Smooth muscle cell (in vitro differentiated cells): Measurements from ENCODE around the gene MERTK. TPM values are rescaled to one million over a fixed set of nuclear protein-coding genes. Genes with fewer than 3 reads are reported as not detected.
"Not testable (repeated sequence)": the region's sequence is repeated elsewhere in the genome, so short reads cannot be mapped to it uniquely, and the experiment has no call there.

Source experiments
- DNase-seq: peaks from one replicate; lab custom pipeline; 2025; ENCODE audit not compliant: unreplicated experiment; lab: John Stamatoyannopoulos, UW
- H2AFZ ChIP-seq: fragments of 200-600 bp; sonication (generic); 2 replicates; pipeline ENCODE4 v1.6.0; 2016; ENCODE audit warnings: antibody characterized with exemption, low read depth, mild to moderate bottlenecking
- H3F3A ChIP-seq: fragments of 200-600 bp; sonication (generic); 2 replicates; pipeline ENCODE4 v1.6.0; 2017; ENCODE audit warnings: antibody characterized with exemption, low read depth
- H3K27ac ChIP-seq: fragments of 200-600 bp; sonication (generic); 2 replicates; pipeline ENCODE4 v1.5.1; 2016; ENCODE audit warnings: low read depth, mild to moderate bottlenecking
- H3K27me3 ChIP-seq: fragments of 200-600 bp; sonication (generic); 2 replicates; pipeline ENCODE4 v1.6.1; 2016; ENCODE audit warnings: low read depth, mild to moderate bottlenecking
- H3K36me3 ChIP-seq: fragments of 200-600 bp; sonication (generic); 2 replicates; pipeline ENCODE4 v1.5.1; 2016; ENCODE audit warnings: low read depth
- H3K4me1 ChIP-seq: fragments of 200-600 bp; sonication (generic); 2 replicates; pipeline ENCODE4 v1.5.1; 2016; ENCODE audit warnings: low read depth
- H3K4me2 ChIP-seq: fragments of 200-600 bp; sonication (generic); 2 replicates; pipeline ENCODE4 v1.6.0; 2016; ENCODE audit warnings: mild to moderate bottlenecking
- H3K4me3 ChIP-seq: fragments of 200-600 bp; sonication (generic); 2 replicates; pipeline ENCODE4 v1.5.1; 2016; ENCODE audit warnings: mild to moderate bottlenecking
- H3K79me2 ChIP-seq: fragments of 200-600 bp; sonication (generic); 2 replicates; pipeline ENCODE4 v1.6.0; 2016; ENCODE audit warnings: low read depth, mild to moderate bottlenecking
- H3K9ac ChIP-seq: fragments of 200-600 bp; sonication (generic); 2 replicates; pipeline ENCODE4 v1.6.0; 2016; ENCODE audit warnings: low read depth
- H3K9me3 ChIP-seq: fragments of 200-600 bp; sonication (generic); replicated peaks from 2 replicates; pipeline ENCODE4 v1.5.1; 2016; ENCODE audit warnings: low read depth
- H4K20me1 ChIP-seq: fragments of 200-600 bp; sonication (generic); 2 replicates; pipeline ENCODE4 v1.6.0; 2016; ENCODE audit warnings: low read depth
- WGBS: methylation state at CpG from one replicate; pipeline ENCODE4 v1.1.7; 2016; ENCODE audit warnings: low lambda C conversion rate; 5-methylcytosine and 5-hydroxymethylcytosine counted together
- polyA plus RNA-seq: library from polyadenylated mRNA; unstranded; fragments of >200 nt; fragmentation: Nextera tagmentation; extraction: Ambion mirVana; gene quantifications from 2 replicates; pipeline ENCODE4 v1.2.1, GENCODE V29; 2016
- total RNA-seq: library from RNA; depleted of rRNA; stranded (reverse); fragments of >200 nt; gene quantifications from 2 replicates; pipeline ENCODE4 v1.2.3, GENCODE V29; 2014
- TF ChIP-seq, protein P1 (sequence below): fragments of 200-600 bp; sonication (generic); IDR thresholded peaks from 2 replicates; pipeline ENCODE4 v1.5.1; 2017; ENCODE audit warnings: borderline replicate concordance, mild to moderate bottlenecking, antibody characterized with exemption; ENCODE audit not compliant: insufficient read depth, poor library complexity, severe bottlenecking

The MERTK gene
- total and polyA plus RNA-seq, 2 experiments from 2014 or later, result 5.1 to 9.4 TPM

DNA sequence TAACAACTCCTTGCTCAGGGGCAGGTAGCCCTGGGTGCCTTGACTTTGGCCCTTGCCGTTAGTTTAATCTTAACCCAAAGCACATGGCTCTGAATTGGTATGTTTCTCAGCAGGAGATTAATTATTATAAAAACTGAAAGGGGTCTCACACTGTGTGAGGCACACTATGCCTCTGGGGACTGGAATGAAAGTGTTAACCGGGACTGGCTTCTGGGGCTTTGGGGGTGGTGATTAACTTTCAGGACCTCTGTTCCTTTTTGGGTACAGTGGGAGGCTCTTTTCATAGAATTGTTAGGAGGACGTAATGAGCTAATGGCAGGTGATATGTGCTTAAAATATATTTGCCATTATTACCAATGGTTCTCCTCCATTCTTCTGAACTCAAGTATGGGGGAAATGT, 5.1 kb downstream of the MERTK start:
- no peaks in the 10 kb centered on the region for H3K9me3 ChIP-seq
- H3K27me3 ChIP-seq, result no peaks in the 10 kb centered on the region
- H4K20me1 ChIP-seq, result no peaks in the 10 kb centered on the region
- no peaks in the 10 kb centered on the region for H3K36me3 ChIP-seq
- TF ChIP-seq, protein P1, sequence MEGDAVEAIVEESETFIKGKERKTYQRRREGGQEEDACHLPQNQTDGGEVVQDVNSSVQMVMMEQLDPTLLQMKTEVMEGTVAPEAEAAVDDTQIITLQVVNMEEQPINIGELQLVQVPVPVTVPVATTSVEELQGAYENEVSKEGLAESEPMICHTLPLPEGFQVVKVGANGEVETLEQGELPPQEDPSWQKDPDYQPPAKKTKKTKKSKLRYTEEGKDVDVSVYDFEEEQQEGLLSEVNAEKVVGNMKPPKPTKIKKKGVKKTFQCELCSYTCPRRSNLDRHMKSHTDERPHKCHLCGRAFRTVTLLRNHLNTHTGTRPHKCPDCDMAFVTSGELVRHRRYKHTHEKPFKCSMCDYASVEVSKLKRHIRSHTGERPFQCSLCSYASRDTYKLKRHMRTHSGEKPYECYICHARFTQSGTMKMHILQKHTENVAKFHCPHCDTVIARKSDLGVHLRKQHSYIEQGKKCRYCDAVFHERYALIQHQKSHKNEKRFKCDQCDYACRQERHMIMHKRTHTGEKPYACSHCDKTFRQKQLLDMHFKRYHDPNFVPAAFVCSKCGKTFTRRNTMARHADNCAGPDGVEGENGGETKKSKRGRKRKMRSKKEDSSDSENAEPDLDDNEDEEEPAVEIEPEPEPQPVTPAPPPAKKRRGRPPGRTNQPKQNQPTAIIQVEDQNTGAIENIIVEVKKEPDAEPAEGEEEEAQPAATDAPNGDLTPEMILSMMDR, result no peak
- H3K79me2 ChIP-seq, result peaks cover 52% of the 10 kb centered on the region
- no peaks in the 10 kb centered on the region for H3F3A ChIP-seq
- H3K9ac ChIP-seq, result no peak overlapping the region
- peaks cover 30% of the 10 kb centered on the region for H3K4me1 ChIP-seq
- 97% methylated on average over 3 of the region's 3 CpGs for WGBS
- no peak for DNase-seq
- no peak overlapping the region for H2AFZ ChIP-seq
- H3K4me3 ChIP-seq, result no peak overlapping the region
- no peak overlapping the region for H3K4me2 ChIP-seq
- no peak overlapping the region for H3K27ac ChIP-seq

GRCh38 chr2:111903930-111904439, 5.6 kb downstream of the MERTK start:
- H4K20me1 ChIP-seq, result no peaks in the 10 kb centered on the region
- no peaks in the 10 kb centered on the region for H3K27me3 ChIP-seq
- no peak overlapping the region for H3K27ac ChIP-seq
- H3K9ac ChIP-seq, result no peak overlapping the region
- no peak overlapping the region for H2AFZ ChIP-seq
- peaks cover 52% of the 10 kb centered on the region for H3K79me2 ChIP-seq
- peaks cover 34% of the 10 kb centered on the region for H3K4me1 ChIP-seq
- DNase-seq, result no peak
- no peaks in the 10 kb centered on the region for H3K36me3 ChIP-seq
- H3K9me3 ChIP-seq, result no peaks in the 10 kb centered on the region
- H3K4me2 ChIP-seq, result no peak overlapping the region
- 95% methylated on average over 5 of the region's 5 CpGs for WGBS
- H3F3A ChIP-seq, result no peaks in the 10 kb centered on the region
- TF ChIP-seq, protein P1, result no peak
- H3K4me3 ChIP-seq, result no peak overlapping the region

DNA sequence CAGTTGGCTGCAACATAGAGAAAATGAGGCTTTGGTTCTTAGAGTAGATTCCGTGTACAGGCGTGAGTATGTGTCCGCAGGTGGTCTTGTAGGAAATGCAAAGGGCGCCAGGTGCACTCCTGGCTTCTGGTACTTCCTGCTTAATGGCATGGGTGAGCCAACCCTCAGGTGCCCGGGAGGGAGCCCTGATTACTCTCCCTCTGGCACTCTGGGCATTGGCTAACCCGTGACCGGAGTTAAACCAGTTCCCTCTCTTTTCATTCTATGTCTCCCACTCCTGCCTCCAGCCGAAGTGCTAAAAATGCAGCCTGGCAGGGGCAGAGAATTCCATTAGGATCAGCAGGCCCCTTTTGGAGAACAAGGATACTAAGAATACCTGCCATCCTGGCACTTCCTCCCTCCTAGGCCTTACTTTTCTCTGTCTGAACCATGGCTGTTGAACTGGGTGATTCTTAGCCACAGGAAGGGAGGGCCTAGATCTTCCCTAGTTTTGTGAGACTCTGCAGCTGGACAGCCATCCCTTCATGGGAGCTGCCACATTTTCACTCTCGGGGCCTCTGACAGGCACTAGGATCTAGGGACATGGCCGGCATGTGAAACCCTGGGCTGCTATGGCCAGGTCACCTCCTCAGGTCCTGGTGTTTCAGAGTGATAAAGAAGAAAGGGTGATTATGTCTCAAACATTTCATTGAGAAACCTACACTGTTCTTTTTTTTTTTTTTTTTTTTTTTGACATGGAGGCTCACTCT, 6.5 kb downstream of the MERTK start:
- peaks cover 52% of the 10 kb centered on the region for H3K79me2 ChIP-seq
- no peaks in the 10 kb centered on the region for H3F3A ChIP-seq
- no peaks in the 10 kb centered on the region for H3K27me3 ChIP-seq
- no peaks in the 10 kb centered on the region for H4K20me1 ChIP-seq
- TF ChIP-seq, protein P1, result no peak
- no peak overlapping the region for H2AFZ ChIP-seq
- no peak overlapping the region for H3K4me2 ChIP-seq
- no peak overlapping the region for H3K27ac ChIP-seq
- no peak for DNase-seq
- H3K4me1 ChIP-seq, result peaks cover 42% of the 10 kb centered on the region
- no peaks in the 10 kb centered on the region for H3K9me3 ChIP-seq
- no peak overlapping the region for H3K9ac ChIP-seq
- WGBS, result 90% methylated on average over 10 of the region's 10 CpGs
- H3K36me3 ChIP-seq, result no peaks in the 10 kb centered on the region
- H3K4me3 ChIP-seq, result no peak overlapping the region

DNA sequence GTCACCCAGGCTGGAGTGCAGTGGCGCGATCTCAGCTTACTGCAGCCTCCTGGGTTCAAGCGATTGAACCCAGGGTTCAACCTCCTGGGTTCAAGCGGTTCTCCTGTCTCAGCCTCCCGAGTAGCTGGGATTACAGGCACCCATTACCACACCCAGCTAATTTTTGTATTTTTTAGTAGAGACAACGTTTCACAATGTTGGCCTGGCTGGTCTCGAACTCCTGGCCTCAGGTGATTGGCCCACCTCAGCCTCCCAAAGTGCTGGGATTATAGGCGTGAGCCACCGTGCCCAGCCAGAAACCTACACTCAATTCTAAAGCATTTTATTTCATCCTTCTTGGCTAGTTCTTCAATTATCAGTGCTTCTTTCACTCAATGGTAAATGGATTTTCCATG, 7.1 kb downstream of the MERTK start:
- peak overlapping the region; percentile 69 for H3K4me2 ChIP-seq
- H3K27ac ChIP-seq, result peak overlapping the region; percentile 45
- H3K4me3 ChIP-seq, H3K27me3 ChIP-seq, H3F3A ChIP-seq, H4K20me1 ChIP-seq, H3K9me3 ChIP-seq, H2AFZ ChIP-seq, H3K36me3 ChIP-seq, DNase-seq: not testable (repeated sequence)
- H3K79me2 ChIP-seq, result peaks cover 52% of the 10 kb centered on the region
- peak overlapping the region; percentile 5 for H3K9ac ChIP-seq
- 90% methylated on average over 9 of the region's 9 CpGs for WGBS
- H3K4me1 ChIP-seq, result peaks cover 42% of the 10 kb centered on the region
